Stomach (tissue), 9 donors: ENCODE data around the gene FASTKD3. TPM values are rescaled to one million over a fixed set of nuclear protein-coding genes. Genes with fewer than 3 reads are reported as not detected.

ENCODE experiments used
- DNase-seq, 2 donors: peaks; one replicate each; pipeline versions ENCODE4 v3.0.0 to v3.0.0-alpha.2; 2013 to 2019
- H3K27ac ChIP-seq, 5 donors: fragments of 200-600 bp in 4 of 5; sonication (generic) in 4 of 5; one replicate each; pipeline ENCODE4 v1.5.1; 2013 to 2019; ENCODE audit warnings: mild to moderate bottlenecking in 1 of 5, moderate library complexity in 1 of 5
- H3K27me3 ChIP-seq, 3 donors: fragments of 200-600 bp; sonication (generic); one replicate each; pipeline ENCODE4 v1.5.1; 2017 to 2019; ENCODE audit warnings: mixed run types in 1 of 3
- H3K36me3 ChIP-seq, 4 donors: fragments of 200-600 bp; sonication (generic); 1 replicate in 3 of 4; 2 replicates in 1 of 4; pipeline ENCODE4 v1.5.1; 2016 to 2019
- H3K4me1 ChIP-seq, 4 donors: fragments of 200-600 bp; sonication (generic); one replicate each; pipeline ENCODE4 v1.5.1; 2016 to 2019
- H3K4me3 ChIP-seq, 4 donors: fragments of 200-600 bp; sonication (generic) in 3 of 4; one replicate each; pipeline ENCODE4 v1.5.1; 2016 to 2019; ENCODE audit warnings: mild to moderate bottlenecking in 1 of 4
- H3K9me3 ChIP-seq, 4 donors: fragments of 200-600 bp; sonication (generic); one replicate each; pipeline ENCODE4 v1.5.1; 2016 to 2019
- CTCF ChIP-seq, 7 experiments: fragments of 450-650 bp in 4 of 7; fragments of 200-600 bp in 3 of 7; sonication (generic) in 3 of 7; IDR thresholded peaks; one replicate each; pipeline ENCODE4 v1.5.1; 2016 to 2019; ENCODE audit warnings: antibody characterized with exemption in 7 of 7, control low read depth in 2 of 7, mild to moderate bottlenecking in 1 of 7
- EP300 ChIP-seq: sonication (generic); formaldehyde crosslinking; IDR thresholded peaks from one replicate; pipeline ENCODE4 v1.6.1; 2017; ENCODE audit warnings: antibody characterized with exemption
- POLR2A ChIP-seq, 4 donors: fragments of 450-650 bp; IDR thresholded peaks; one replicate each; pipeline ENCODE4 v1.6.1; 2016; ENCODE audit warnings: antibody characterized with exemption in 4 of 4, control low read depth in 2 of 4, mild to moderate bottlenecking in 1 of 4, moderate library complexity in 1 of 4
- POLR2AphosphoS5 ChIP-seq, 3 donors: sonication (generic); formaldehyde crosslinking; IDR thresholded peaks; one replicate each; pipeline ENCODE4 v1.6.1; 2016; ENCODE audit warnings: antibody characterized with exemption in 3 of 3
- WGBS, 5 donors: extraction: QIAGEN DNeasy Blood & Tissue Kit in 3 of 5; methylation state at CpG; one replicate each; pipeline versions ENCODE4 v1.1.5 to v1.1.7; 2013 to 2018; 5-methylcytosine and 5-hydroxymethylcytosine counted together
- intact Hi-C: fragments of 100-400 bp; cut with DNase I; formaldehyde crosslinking; loops from one replicate; pipeline ENCODE4 v1.15.1; 2023; ENCODE audit warnings: low total_unique reads
- polyA plus RNA-seq, 3 donors: library from polyadenylated mRNA; stranded (reverse); fragments of 200-250 nt; gene quantifications; one replicate each; pipeline ENCODE4 v1.2.3, GENCODE V29; 2013
- total RNA-seq, 5 donors: library from RNA; depleted of rRNA; stranded (reverse); fragments of >200 nt; gene quantifications; one replicate each; pipeline versions ENCODE4 v1.1.0 to v1.2.3, GENCODE V29; 2014 to 2016
- donor health status: healthy with polysubstance abuse.
- donor health status: Bipolar disorder and iron deficiency.
- donor health status: healthy.

Gene FASTKD3
- total and polyA plus RNA-seq, 8 donors = 0.58 to 13.0 (median 9.9) TPM; not detected in 1

GRCh38 chr5:7850395-7851239 lies 18.2 kb downstream of the FASTKD3 start, which contains the start of gene CFAP90:
TSS of gene CFAP90 (minus strand) at chr5:7851133. CDS start at chr5:7851021, 112 bp downstream.
- WGBS, 5 donors = 1 to 6% (median 2%) methylated on average over 20 to 76 of the region's 76 CpGs
- H3K4me3 ChIP-seq = peak within 1 kb of the TSS; percentile 57 to 86 (median 58)
- H3K27ac ChIP-seq = peak within 1 kb of the TSS in 4 of 5 donors; percentile 36 to 60 (median 50)
- peaks cover 14 to 35% (median 29%) of the 10 kb centered on the region in 4 donors for H3K4me1 ChIP-seq
- TF ChIP-seq POLR2A (IDR thresholded peaks at IDR 0.05) (no peak), EP300 (no peak), CTCF (IDR thresholded peaks at IDR 0.05) (peak in 1 of 7 experiments; percentile 16), POLR2AphosphoS5 (IDR thresholded peaks at IDR 0.05) (no peak)
- no peaks in the 10 kb centered on the region for H3K36me3 ChIP-seq
- intact Hi-C loops = no loop called here
- peaks cover 0 to 35% (median 14%) of the 10 kb centered on the region in 3 donors for H3K27me3 ChIP-seq
- no peaks in the 10 kb centered on the region for H3K9me3 ChIP-seq
- peak; percentile 62 to 93 for DNase-seq

GRCh38 chr5:7849681-7850394 lies 19.0 kb downstream of the FASTKD3 start:
- Histone ChIP-seq H3K4me3 (peak overlapping the region; percentile 57 to 86 (median 58)), H3K4me1 (peaks cover 14 to 35% (median 29%) of the 10 kb centered on the region in 4 donors), H3K36me3 (no peaks in the 10 kb centered on the region), H3K27me3 (peaks cover 0 to 35% (median 14%) of the 10 kb centered on the region in 3 donors), H3K9me3 (no peaks in the 10 kb centered on the region), H3K27ac (peak overlapping the region in 1 of 5 donors; percentile 8)
- TF ChIP-seq POLR2A (IDR thresholded peaks at IDR 0.05) = no peak
- TF ChIP-seq CTCF (IDR thresholded peaks at IDR 0.05) = no peak
- no peak for TF ChIP-seq POLR2AphosphoS5 (IDR thresholded peaks at IDR 0.05)
- TF ChIP-seq EP300 = no peak
- 4 to 7% (median 7%) methylated on average over 27 to 44 of the region's 44 CpGs for WGBS, 5 donors
- intact Hi-C loops = no loop called here
- peak in 1 of 2 donors; percentile 60 for DNase-seq

GRCh38 chr5:7848296-7848695 lies 20.5 kb downstream of the FASTKD3 start:
- H3K9me3 ChIP-seq = no peaks in the 10 kb centered on the region
- peaks cover 0 to 41% (median 14%) of the 10 kb centered on the region in 3 donors for H3K27me3 ChIP-seq
- H3K4me1 ChIP-seq = peaks cover 14 to 35% (median 29%) of the 10 kb centered on the region in 4 donors
- intact Hi-C loops = no loop called here
- no peak overlapping the region for H3K27ac ChIP-seq
- DNase-seq = no peak
- H3K36me3 ChIP-seq = no peaks in the 10 kb centered on the region
- WGBS, 5 donors = 76 to 88% (median 79%) methylated on average over 2 of the region's 2 CpGs
- TF ChIP-seq POLR2AphosphoS5 (IDR thresholded peaks at IDR 0.05) (no peak), CTCF (IDR thresholded peaks at IDR 0.05) (no peak), EP300 (no peak), POLR2A (IDR thresholded peaks at IDR 0.05) (no peak)
- H3K4me3 ChIP-seq = no peak overlapping the region

- TF ChIP-seq EP300 (no peak), POLR2AphosphoS5 (IDR thresholded peaks at IDR 0.05) (no peak), POLR2A (IDR thresholded peaks at IDR 0.05) (no peak), CTCF (IDR thresholded peaks at IDR 0.05) (no peak)
- H3K4me3 ChIP-seq = no peak overlapping the region
- no peaks in the 10 kb centered on the region for H3K9me3 ChIP-seq
- intact Hi-C loops = no loop called here
- H3K36me3 ChIP-seq = no peaks in the 10 kb centered on the region
- peaks cover 14 to 21% (median 20%) of the 10 kb centered on the region in 4 donors for H3K4me1 ChIP-seq
- H3K27me3 ChIP-seq = peaks cover 0 to 41% (median 14%) of the 10 kb centered on the region in 3 donors
- WGBS, 5 donors = 72 to 93% (median 86%) methylated on average over 5 of the region's 5 CpGs
- DNase-seq = no peak
- no peak overlapping the region for H3K27ac ChIP-seq
Observed at GRCh38 chr5:7846327-7846726, 22.5 kb downstream of the FASTKD3 start.
